Kidney tubule cell (primary cell): ENCODE results near the gene TACR1.

Source experiments
- DNase-seq: peaks from one replicate; pipeline ENCODE4 v3.0.0-alpha.2; 2018; ENCODE audit warnings: low spot score

TACR1 gene

GRCh38 chr2:75047189-75047991 lies 151.9 kb downstream of the TACR1 start:
- DNase-seq = peak; percentile 49

- DNase-seq = no peak
Measured at GRCh38 chr2:75045526-75046050, 153.7 kb downstream of the TACR1 start.

- DNase-seq = no peak
Measured at GRCh38 chr2:75044291-75044690, 155.0 kb downstream of the TACR1 start.

GRCh38 chr2:75042823-75043222 lies 156.5 kb downstream of the TACR1 start:
- no peak for DNase-seq

GRCh38 chr2:75041731-75042600 lies 157.4 kb downstream of the TACR1 start:
- DNase-seq = no peak

DNA sequence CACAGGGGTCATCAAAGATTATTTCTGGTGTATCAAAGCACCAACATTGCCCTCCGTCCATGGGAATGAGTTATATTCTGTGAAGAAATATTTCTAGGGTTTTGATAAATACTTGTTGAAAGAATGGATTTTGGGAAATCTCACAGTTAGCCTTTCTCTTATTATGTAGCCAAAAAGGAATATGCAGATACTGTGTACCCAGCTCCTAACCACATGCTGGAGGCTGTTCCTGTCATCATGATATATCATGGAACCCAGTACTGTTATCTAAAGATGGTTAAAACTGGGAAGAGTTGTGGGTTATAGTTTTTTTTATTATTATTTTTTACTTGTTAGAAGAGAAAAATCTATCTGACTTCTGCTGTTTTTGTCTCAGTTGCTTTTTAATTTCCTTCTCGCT lies 158.1 kb downstream of the TACR1 start:
- no peak for DNase-seq

DNA sequence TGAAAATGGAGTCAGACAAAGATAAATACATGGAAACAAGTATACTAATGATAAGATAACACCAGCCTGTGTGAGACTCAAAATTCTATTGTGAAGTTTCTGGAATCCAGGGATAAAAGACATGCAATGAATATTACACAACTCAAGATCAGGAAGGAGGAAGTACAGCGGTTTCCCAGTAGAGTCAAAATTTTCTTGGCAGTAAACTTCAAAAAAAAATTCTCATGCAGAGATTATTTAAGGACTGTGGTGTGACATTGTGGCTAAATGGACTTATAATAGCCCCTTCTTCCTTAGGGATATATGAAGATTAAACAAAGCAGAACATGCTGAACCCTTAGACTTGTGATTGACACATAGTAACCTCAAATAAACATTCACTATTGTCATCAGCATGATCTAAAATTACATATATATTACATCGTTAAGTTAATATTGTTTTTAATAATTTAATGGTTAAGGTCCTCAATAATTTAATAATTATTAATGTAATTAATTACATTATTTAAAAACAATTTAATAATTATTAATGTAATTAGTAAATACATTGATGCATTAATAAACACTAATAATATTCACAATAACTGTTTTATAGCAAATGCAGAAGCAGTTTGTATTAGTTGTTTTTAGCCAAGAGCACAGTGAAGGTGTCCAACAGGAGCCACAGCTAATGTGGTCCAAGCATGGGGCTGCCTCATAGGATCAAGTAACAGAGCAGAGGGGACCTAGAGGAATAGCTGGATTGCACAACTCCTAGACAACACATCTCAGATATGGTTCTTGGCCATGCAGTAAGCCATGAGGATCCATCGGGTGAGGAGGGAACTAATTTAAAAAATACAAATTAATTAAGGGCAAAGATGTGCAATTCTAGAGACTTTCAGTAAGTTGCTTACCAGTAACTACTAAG lies 163.6 kb downstream of the TACR1 start:
- no peak for DNase-seq

- DNase-seq = no peak
Measured at GRCh38 chr2:75033516-75033915, 165.8 kb downstream of the TACR1 start.

DNA sequence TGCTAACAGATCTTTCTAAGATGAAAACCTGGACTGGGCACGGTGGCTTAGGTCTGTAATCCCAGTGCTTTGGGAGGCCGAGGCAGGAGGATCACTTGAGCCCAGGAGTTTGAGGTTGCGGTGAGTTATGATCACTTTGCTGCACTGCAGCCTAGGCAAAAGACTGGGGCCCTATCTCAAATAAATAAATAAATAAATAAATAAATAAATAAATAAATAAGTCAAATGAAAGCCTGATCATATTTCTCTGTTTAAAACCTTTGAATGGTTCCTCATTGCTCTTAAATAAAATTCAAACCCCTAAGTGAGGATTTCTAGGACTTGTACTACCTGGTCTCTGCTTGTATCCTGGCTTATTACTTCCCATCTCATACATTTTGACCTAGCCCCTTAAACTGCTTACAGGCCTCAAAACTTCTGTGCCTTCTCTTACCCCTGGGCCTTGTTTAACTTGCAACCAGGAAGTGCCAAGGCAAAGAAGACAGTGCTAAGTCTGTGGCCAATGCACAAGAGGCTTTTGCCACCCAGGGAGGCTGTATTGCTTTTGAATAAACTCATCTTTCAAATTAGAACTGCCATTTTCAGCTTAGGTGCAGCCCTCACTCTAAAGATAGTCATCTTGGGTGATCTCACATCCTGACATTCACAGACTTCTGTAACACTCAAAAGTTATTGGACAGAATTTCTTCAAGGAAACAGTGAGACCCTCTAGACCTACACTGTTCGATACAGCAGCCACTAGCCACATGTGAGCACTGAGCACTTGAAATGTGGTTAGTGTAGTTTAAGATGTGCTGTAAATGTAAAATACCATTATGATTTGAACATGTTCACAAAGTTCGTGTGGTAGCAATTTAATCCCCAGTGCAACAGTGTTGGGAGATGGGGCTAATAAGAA lies 167.2 kb downstream of the TACR1 start:
- no peak for DNase-seq

DNA sequence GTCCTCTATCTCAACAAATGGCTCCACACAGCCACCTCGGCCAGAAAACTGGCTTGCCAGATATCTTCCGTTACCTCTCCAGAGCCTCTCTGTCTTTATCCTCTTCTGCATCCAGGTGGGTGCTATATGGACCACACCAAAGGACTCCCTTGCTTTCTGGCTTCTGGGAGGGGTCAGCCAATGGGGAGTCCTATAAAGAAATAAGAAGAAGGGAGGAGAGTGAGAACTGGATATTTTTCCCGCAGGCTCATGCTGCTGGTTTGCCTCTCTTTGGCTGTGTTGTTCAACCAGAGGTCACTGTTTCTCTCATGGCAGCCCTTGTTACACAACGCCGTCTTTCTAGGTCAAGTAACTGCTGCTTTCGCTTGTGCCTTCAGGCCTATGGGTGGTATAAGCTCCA lies 168.1 kb downstream of the TACR1 start:
- no peak for DNase-seq

DNA sequence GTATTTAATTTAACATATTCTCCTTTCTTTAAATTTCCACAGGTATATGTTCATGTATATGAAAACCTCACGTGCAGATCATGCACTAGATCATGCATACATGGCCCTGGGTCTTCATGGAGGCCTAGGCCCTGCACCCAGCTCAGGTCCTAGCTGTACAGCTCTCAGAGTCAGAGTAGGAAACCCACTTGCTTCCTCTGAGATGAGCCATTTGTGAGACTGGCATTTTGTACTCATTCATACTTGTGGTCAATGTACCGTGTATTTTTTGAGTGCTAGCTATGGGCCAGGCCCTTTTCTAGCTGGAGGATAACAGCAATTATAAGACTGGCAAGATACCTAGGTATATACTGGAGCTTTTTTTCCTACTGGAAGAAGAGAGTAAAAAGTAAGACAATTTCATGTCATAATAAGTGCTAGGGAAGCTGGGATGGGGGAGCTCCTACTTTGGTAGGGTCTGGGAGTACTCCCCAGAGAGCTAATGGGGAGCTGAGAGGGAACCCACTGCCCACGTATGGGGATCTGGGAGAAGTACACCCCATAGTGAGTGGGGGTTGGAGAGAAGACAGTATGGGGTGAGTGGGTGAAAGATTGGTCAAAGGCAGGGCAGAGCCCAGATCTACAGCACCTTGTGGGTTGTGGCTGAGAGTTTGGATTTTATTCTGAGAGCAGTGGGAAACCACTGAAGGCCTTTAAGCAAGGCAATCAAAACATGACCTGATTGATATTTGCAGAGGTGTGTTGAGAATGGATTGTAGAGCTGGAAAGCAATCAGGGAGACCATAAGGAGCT lies 168.9 kb downstream of the TACR1 start:
- DNase-seq = peak; percentile 13

GRCh38 chr2:75027886-75028285 lies 171.4 kb downstream of the TACR1 start:
- no peak for DNase-seq

- DNase-seq = no peak
Measured at GRCh38 chr2:75025633-75026380, 173.5 kb downstream of the TACR1 start.

DNA sequence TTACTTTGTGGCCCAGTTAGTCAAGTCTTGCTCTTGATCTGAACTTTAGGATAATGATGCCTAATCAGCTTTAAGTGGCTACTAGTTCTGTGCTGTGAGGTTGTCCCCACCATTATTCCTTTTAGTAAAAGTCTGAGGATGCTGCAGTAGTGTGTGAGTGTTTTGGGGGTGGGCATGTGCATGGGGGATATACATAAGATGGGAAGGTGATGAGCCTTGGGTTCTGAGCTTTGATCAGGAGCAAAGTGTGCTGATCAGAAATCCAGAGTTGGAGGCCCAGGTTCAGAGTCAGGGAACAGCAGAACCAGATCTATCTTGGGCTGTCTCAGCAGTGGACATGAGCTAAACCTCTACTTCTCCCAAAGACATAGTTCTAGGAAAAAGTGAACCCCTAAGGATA lies 174.1 kb downstream of the TACR1 start:
- DNase-seq = no peak

GRCh38 chr2:75023666-75024455 lies 175.5 kb downstream of the TACR1 start:
- no peak for DNase-seq

GRCh38 chr2:75022516-75022915 lies 176.8 kb downstream of the TACR1 start:
- DNase-seq = no peak

DNA sequence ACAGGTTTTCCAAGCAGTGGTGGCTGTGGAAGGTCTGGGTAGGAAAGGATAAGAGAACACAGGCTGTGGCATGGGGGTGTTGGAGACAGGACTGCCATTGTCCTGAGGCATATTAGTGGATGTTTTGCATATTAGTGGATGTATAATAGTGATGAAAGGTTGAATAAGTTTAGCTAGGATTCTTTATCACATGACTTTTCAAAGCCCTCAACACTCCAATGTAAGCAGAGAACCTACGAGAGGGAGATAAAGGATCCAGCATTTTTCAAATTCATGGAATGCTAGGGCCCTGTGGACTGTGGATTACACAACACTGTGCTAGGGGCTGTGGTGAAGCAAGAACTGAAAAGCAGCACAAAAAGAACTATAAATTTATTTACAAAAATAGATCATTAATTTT lies 177.6 kb downstream of the TACR1 start:
- DNase-seq = no peak

GRCh38 chr2:75020476-75020875 lies 178.8 kb downstream of the TACR1 start:
- DNase-seq = no peak
